Left ventricle myocardium superior (tissue), 1 donor: Measurements from ENCODE around the gene EXTL1. TPM values are rescaled to one million over a fixed set of nuclear protein-coding genes. Genes with fewer than 3 reads are reported as not detected.

Experiments
- ATAC-seq: fragments of 200-7000 bp; cut with Tn5 transposase; one replicate; pipeline ENCODE4 v1.9.1; 2020; ENCODE audit warnings: mild to moderate bottlenecking, moderate library complexity
- DNase-seq: peaks from one replicate; pipeline ENCODE4 v3.0.0-alpha.2; 2020
- intact Hi-C: fragments of 100-400 bp; cut with micrococcal nuclease; formaldehyde crosslinking; loops from one replicate; pipeline ENCODE4 v1.11.0; 2022
- total RNA-seq: library from RNA; stranded (reverse); fragmentation: NEBNext Ultra II Directional; extraction: Animal tissue kit (Norgen Biotek cat#: 25700); gene quantifications from one replicate; pipeline ENCODE4 v1.2.1, GENCODE V29; 2021
- donor health status: DM: no; HTN: yes; CAD: no; lungs with severe emphysema.

The EXTL1 gene
- total RNA-seq, 1 donor from 2014 or later = 15.8 TPM

DNA sequence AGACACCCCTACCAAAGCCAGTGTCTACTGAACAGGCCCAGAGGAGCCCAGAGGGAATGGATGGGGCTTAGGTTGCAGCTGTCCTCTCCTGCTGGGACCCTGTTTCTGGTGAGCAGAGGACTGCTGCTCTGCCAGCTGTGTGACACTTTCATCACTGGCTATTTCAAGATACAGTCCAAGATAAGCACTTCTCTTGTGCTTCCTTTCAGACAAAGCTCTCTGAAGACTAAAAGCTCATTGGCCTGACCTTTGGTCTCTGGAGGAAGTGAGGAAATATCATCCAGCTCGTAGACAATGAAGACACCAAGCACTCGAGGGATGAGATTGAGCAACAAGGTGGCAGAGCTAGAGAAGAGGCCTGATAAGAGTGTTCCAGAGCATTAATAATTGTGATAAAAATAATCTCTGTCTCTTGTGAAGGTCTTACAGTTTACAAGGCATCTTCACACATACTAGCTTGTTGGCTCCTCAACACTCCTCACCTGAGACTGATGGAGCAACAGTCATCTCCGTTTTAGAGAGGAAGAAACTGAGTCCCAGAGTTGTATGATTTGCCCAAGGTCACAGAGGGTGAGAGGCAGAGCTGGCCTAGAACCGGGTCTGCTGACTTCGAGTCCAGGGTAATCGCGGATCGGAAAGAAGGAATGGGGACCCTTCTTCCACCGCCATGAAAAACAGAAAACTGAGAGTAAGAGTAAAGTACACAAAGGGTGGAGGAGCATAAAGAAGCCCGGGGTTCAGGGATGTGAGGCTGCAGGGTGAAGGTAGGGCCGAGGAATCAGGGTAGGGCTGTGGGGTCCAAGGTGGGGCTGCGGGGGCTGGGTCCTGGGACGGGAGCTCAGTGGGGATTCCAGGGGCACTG lies 24.4 kb upstream of the EXTL1 start:
- ATAC-seq = peak; percentile 18
- no peak for DNase-seq
- intact Hi-C loops = loop anchor here (5.0 kb wide), 1 partner anchor 95 kb away; no protein-coding TSS in a partner anchor

DNA sequence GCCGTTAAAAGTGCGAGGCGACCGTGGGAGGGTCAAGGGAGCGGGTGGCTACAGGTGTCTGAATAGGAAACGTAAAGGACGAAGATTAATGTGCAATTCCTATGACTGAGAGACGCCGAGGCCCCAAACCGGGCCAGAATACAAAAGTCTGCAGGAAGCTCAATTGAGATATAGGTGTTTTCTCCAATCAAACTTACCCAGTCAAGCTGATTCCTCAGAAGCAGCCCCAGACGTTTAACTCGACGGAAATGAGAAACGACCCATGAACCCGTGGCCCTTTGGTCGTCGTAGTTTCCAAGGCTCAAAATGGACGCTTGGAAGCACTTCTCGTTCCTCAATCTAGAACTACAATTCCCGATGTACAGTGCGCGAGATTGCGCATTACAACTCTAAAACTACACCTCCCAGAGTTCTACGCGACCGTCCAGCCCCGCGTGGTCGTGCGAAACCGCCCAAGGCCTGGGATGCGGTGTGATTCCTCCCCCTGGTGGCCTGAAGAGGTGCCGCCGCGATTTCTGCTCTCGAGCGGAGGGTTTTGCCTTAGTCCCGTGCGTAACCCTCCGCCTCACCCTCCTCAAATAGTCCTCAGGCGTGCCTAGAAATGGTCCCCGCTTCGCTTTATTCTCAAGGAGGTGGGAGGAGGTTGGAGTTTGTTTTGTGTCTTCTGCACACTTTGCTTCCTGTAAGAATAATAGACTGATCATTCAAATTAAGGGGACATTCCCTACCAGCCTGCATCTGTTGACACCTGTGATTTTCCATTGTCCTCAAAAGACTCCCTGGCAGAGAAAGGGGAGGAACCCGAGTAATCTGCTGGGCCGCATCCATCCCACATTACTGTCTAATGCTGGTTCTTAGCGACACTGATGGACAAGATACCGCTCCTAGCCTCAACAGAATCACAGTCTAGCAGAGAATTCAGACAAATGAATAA lies 23.5 kb upstream of the EXTL1 start, which contains the start of gene PAFAH2:
Gene PAFAH2 (minus strand): TSS at position 236 of the 934 bp plus-strand sequence. CDS start 7,247 bp downstream, outside the sequence.
- ATAC-seq (peak; percentile 99), DNase-seq (peak; percentile 97)
- intact Hi-C loops = loop anchor here (5.0 kb wide), 1 partner anchor 96 kb away; no protein-coding TSS in a partner anchor

GRCh38 chr1:25999041-25999800 lies 22.4 kb upstream of the EXTL1 start:
- DNase-seq = no peak
- intact Hi-C loops = loop anchor here (5.0 kb wide), 1 partner anchor 97 kb away; no protein-coding TSS in a partner anchor
- no peak for ATAC-seq

DNA sequence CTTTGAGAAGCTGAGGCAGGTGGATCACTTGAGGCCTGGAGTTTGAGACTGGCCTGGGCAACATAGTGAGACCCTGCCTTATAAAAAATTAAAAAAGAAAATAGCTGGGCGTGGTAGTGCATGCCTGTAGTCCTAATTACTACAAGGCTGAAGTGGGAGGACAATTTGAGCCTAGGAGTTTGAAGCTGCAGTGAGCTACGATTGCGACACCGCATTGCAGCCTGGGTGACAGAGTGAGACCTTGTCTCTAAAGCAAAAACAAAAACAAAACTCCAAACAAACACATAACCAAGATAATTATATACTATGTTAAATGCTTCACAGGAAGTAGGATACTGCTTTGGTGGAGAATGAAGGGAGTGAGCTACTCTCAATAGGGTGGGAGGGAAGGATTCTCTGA lies 18.3 kb upstream of the EXTL1 start:
- DNase-seq (no peak), ATAC-seq (no peak)
- intact Hi-C loops = no loop called here

GRCh38 chr1:26003756-26004155 lies 17.8 kb upstream of the EXTL1 start:
- DNase-seq (no peak), ATAC-seq (no peak)
- intact Hi-C loops = no loop called here

DNA sequence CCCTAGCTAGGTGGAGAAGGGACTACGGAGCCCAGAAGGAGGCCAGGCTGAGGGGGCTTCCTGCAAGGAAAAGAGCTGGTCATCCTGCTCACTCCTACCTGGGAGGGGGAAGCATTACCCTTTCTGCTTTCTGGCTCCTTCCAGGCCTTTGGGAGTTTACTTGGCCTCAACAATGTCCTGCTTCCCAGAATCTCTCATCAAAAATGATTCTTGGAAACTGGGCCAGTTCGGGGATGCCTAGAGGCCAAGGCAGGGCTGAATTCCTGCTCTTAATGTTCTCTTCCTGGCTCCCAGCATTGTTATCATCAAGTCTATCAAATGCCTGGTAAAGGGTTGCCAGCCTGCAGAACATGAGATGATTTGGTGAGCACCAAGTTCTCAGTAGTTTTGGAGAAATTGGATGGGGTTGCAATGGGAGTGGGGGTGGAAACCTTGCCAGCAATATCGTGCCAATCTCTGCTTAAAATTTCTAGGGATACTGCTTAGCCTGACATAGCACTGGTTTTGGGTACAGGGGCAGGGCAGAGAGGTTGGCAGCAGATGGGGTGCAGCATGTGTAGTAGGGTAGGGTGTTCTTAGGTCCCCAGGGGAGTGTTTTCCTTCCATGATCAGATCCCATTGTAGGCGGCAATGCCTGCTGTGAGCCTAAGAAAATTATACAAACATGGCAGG lies 16.0 kb upstream of the EXTL1 start:
- intact Hi-C loops = no loop called here
- DNase-seq (no peak), ATAC-seq (no peak)

- ATAC-seq = no peak
Observed at GRCh38 chr1:26006710-26007109, 14.9 kb upstream of the EXTL1 start.

GRCh38 chr1:26009796-26010447 lies 11.7 kb upstream of the EXTL1 start:
- ATAC-seq (no peak), DNase-seq (no peak)
- intact Hi-C loops = no loop called here

More at GRCh38 chr1:26006710-26007109, 14.9 kb upstream of the EXTL1 start:
- no peak for DNase-seq
- intact Hi-C loops = no loop called here

DNA sequence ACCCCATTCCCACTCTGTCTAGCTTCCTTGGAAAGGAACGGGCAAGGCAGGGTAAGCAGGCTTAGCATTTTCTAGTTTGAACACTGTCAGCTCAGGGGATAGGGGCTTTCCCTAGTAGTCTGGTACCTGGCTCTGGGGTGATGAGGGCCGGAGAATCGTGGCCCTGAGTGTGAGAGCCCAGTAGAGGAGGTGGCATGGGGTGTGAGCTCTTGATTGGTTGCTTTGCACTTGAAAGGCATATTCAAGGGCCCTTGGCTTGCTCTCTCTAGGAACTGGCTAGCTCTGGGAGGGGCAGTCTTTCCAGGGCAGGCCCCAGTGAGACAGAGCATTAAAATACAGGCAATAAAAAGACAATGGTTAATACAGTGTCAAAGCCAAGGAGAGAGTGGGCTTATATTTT lies 10.8 kb upstream of the EXTL1 start:
- ATAC-seq (no peak), DNase-seq (no peak)
- intact Hi-C loops = no loop called here

DNA sequence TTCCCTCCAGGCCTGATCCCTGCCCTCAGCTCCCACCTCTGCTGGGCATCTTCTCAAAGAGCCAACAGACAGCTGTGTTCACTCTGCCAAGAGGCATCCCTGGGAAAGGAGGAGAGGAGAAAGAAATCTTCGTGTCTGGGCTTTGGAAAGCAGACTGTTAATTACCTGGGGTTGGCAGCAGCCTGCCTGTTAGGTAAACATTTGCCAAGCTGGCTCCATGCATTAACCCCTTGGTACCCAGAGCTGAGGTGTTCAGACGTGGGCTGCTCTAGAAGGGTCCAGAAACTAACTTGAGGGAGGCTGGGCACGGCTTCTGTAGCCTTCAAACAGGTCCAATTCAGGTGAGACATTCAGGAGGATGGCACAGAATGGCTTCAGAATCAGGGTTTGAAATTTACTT lies 8.7 kb upstream of the EXTL1 start:
- intact Hi-C loops = no loop called here
- DNase-seq (no peak), ATAC-seq (no peak)

DNA sequence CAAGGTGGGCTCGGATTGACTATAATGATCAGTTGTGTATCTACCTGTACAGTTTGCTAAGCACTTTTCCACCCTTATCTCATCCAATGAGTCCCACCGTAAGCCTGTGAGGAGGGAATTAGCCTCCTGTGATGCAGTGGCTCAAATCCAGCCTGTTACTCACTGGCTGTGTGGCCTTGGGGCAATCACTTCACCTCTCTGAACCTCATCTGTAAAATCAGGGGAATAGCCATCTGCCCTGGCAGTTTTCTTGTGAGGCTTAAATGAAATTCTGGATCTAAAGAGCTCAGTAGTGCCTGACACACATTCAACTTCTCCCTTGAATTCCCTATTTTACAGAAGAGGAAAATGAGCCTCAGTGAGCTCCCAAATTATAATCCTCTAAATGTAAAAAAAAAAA lies 7.4 kb upstream of the EXTL1 start:
- DNase-seq (no peak), ATAC-seq (no peak)
- intact Hi-C loops = no loop called here

GRCh38 chr1:26015358-26015757 lies 6.2 kb upstream of the EXTL1 start:
- no peak for DNase-seq
- ATAC-seq = no peak
- intact Hi-C loops = no loop called here

DNA sequence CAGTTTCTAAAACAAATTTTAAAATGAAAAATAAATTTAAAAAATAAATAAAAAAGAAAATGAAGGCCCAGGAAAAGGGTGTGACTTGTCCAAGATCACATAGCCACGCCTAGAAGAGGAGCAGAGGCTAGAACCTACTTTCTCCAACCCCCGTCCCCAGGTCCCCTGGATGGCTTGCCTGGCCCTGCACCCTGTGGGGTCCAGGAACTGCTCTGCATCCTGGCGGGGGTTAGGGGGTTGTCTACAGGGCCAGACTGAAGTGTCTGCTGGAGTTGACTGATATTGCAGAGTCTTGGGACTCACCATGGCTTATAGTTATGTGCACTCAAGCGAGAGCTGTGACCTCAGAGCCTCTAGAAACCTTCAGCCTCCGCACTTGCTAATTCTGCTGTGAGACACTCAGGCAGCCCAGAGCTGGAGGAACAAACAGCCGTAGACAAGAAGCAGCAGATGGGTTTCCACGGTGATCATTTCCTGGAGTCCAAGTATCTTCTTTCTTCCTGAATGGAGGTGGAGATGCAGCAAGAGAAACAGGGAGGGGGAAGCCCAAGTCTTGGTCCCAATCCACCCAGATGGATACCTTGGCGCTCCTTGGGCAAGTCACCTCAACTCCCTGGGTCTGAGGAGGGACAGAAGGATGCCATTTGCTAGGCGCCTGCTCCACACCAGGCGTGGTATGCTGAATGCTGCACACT lies 5.2 kb upstream of the EXTL1 start:
- ATAC-seq = no peak
- DNase-seq = no peak
- intact Hi-C loops = no loop called here

GRCh38 chr1:26016953-26017545 lies 4.5 kb upstream of the EXTL1 start:
- intact Hi-C loops = no loop called here
- ATAC-seq (peak; percentile 23), DNase-seq (no peak)

- peak; percentile 2 for ATAC-seq
- no peak for DNase-seq
Observed at GRCh38 chr1:26017606-26018005, 4.0 kb upstream of the EXTL1 start.

GRCh38 chr1:26019641-26020315 lies 1.8 kb upstream of the EXTL1 start:
- no peak for ATAC-seq
- DNase-seq = no peak
- intact Hi-C loops = no loop called here

More at GRCh38 chr1:26017606-26018005, 4.0 kb upstream of the EXTL1 start:
- intact Hi-C loops = no loop called here
